GM10248 (cell line): ENCODE measurements around the gene IKZF5.

Experiments used
- CTCF ChIA-PET: fragments of 300-600 bp; sonication (Branson Sonifier 250); formaldehyde crosslinking; extraction: SDS; loops from one replicate; lab custom pipeline; 2021; ENCODE audit warnings: antibody characterized with exemption; lab: Yijun Ruan, JAX
- POLR2A ChIA-PET: fragments of 350-650 bp; sonication (Branson Sonifier 250); formaldehyde crosslinking; extraction: SDS; loops from one replicate; lab custom pipeline; 2020; ENCODE audit warnings: antibody characterized with exemption; lab: Yijun Ruan, JAX
- DNase-seq: peaks from one replicate; pipeline ENCODE4 v3.0.0; 2012; ENCODE audit errors: extremely low spot score
- CTCF ChIP-seq: IDR thresholded peaks from 2 replicates; pipeline ENCODE4 v1.5.1; 2012; ENCODE audit warnings: mild to moderate bottlenecking, low read depth; ENCODE audit errors: extremely low read depth, missing control alignments, control extremely low read depth

Gene IKZF5

GRCh38 chr10:123019264-123019663, 10.7 kb upstream of the IKZF5 start:
- DNase-seq = no peak
- CTCF ChIA-PET = interaction anchor here (3.9 kb wide), 1 partner anchor 23 kb away, joined by 20 read pairs; no protein-coding TSS in a partner anchor
- TF ChIP-seq CTCF = no peak
- POLR2A ChIA-PET = no interaction called here

- CTCF ChIA-PET = no interaction called here
- POLR2A ChIA-PET = no interaction called here
- DNase-seq = no peak
- no peak for TF ChIP-seq CTCF
Observed at GRCh38 chr10:123018531-123018930, 9.9 kb upstream of the IKZF5 start.

- no peak for TF ChIP-seq CTCF
- ChIA-PET POLR2A (no interaction called here), CTCF (interaction anchor here (1.1 kb wide), 1 partner anchor 25 kb away, joined by 4 read pairs; no protein-coding TSS in a partner anchor)
- no peak for DNase-seq
Observed at GRCh38 chr10:123017421-123018165, 9.0 kb upstream of the IKZF5 start.

- CTCF ChIA-PET = interaction anchor here (0.7 to 2.5 kb wide), 3 partner anchors 17 to 27 kb away, joined by 3 to 9 read pairs (median 4); no protein-coding TSS in a partner anchor
- POLR2A ChIA-PET = no interaction called here
- no peak for DNase-seq
- TF ChIP-seq CTCF = no peak
Observed at GRCh38 chr10:123016228-123016627, 7.6 kb upstream of the IKZF5 start.

- POLR2A ChIA-PET = no interaction called here
- TF ChIP-seq CTCF = no peak
- DNase-seq = no peak
- CTCF ChIA-PET = interaction anchor here (1.5 to 2.5 kb wide), 2 partner anchors 28 to 34 kb away, joined by 6 to 9 read pairs; partner anchors contain the start of gene PSTK
Observed at GRCh38 chr10:123014772-123015171, 6.2 kb upstream of the IKZF5 start.

- DNase-seq = no peak
- ChIA-PET POLR2A (no interaction called here), CTCF (interaction anchor here (1.3 to 2.5 kb wide), 6 partner anchors 9 to 545 kb away, joined by 3 to 16 read pairs (median 5); partner anchors contain the start of gene PSTK)
- TF ChIP-seq CTCF = no peak
Observed at GRCh38 chr10:123013456-123014419, 5.1 kb upstream of the IKZF5 start.
